Epithelial cell of proximal tubule (primary cell): ENCODE data around the gene HACD4. TPM values are rescaled to one million over a fixed set of nuclear protein-coding genes. Genes with fewer than 3 reads are reported as not detected.

Experiments used
- DNase-seq: peaks from one replicate; pipeline ENCODE4 v3.0.0-alpha.2; 2011; ENCODE audit warnings: low read depth
- H3K4me3 ChIP-seq: 2 replicates; pipeline ENCODE4 v1.5.1; 2011; ENCODE audit warnings: low read depth, mild to moderate bottlenecking, low read length
- CTCF ChIP-seq: conservative IDR thresholded peaks from 2 replicates; pipeline ENCODE4 v1.5.1; 2012; ENCODE audit warnings: low read depth, mild to moderate bottlenecking, low read length
- total RNA-seq: library from RNA; depleted of rRNA; stranded (reverse); fragments of >200 nt; gene quantifications from 2 replicates; pipeline ENCODE4 v1.2.3, GENCODE V29; 2015

HACD4 gene
- total RNA-seq, 1 donor from 2014 or later = 2.0 TPM

- no peak for DNase-seq
- TF ChIP-seq CTCF = no peak
- H3K4me3 ChIP-seq = no peak overlapping the region
Measured at GRCh38 chr9:21039302-21039701, 7.9 kb upstream of the HACD4 start.

GRCh38 chr9:21037278-21037677, 5.8 kb upstream of the HACD4 start:
- DNase-seq = no peak
- no peak overlapping the region for H3K4me3 ChIP-seq
- no peak for TF ChIP-seq CTCF

- peak overlapping the region; percentile 53 for H3K4me3 ChIP-seq
- no peak for DNase-seq
- TF ChIP-seq CTCF = no peak
Measured at GRCh38 chr9:21031808-21032183, 356 bp upstream of the HACD4 start.

- DNase-seq = no peak
- no peak for TF ChIP-seq CTCF
- peak overlapping the region; percentile 53 for H3K4me3 ChIP-seq
Measured at GRCh38 chr9:21030389-21031035, 928 bp downstream of the HACD4 start.

- H3K4me3 ChIP-seq = no peak overlapping the region
- DNase-seq = no peak
- TF ChIP-seq CTCF = no peak
Measured at GRCh38 chr9:21029661-21030060, 1.8 kb downstream of the HACD4 start.

GRCh38 chr9:21028466-21028865, 3.0 kb downstream of the HACD4 start:
- DNase-seq = no peak
- no peak overlapping the region for H3K4me3 ChIP-seq
- no peak for TF ChIP-seq CTCF

- no peak overlapping the region for H3K4me3 ChIP-seq
- DNase-seq = no peak
- TF ChIP-seq CTCF = no peak
Measured at GRCh38 chr9:21027295-21027694, 4.1 kb downstream of the HACD4 start.
